GM12878 (cell line): ENCODE data around the gene NKD2. TPM values are rescaled to one million over a fixed set of nuclear protein-coding genes. Genes with fewer than 3 reads are reported as not detected.

ENCODE experiments used
- ATAC-seq: fragments of 200-7000 bp; cut with Tn5 transposase; 3 replicates; pipeline ENCODE4 v1.9.1; 2020; ENCODE audit warnings: mild to moderate bottlenecking, moderate library complexity
- BruUV-seq: library from RNA; stranded (reverse); fragments of 400-500 nt; replicated peaks from 2 replicates; lab custom pipeline; 2021; lab: Mats Ljungman, UMichigan
- CTCF ChIA-PET: fragments of 300-600 bp; sonication (Branson Sonifier 250); formaldehyde crosslinking; extraction: SDS; loops from one replicate; lab custom pipeline; 2021; ENCODE audit warnings: inconsistent platforms; lab: Yijun Ruan, JAX
- POLR2A ChIA-PET: fragments of 350-600 bp; formaldehyde crosslinking; extraction: SDS; loops from one replicate; lab custom pipeline; 2021; ENCODE audit warnings: inconsistent platforms; lab: Charles Lee
- RAD21 ChIA-PET: fragments of 300-600 bp; sonication (Branson Sonifier 250); formaldehyde crosslinking; loops from one replicate; lab custom pipeline; 2023; ENCODE audit warnings: antibody characterized with exemption; ENCODE audit not compliant: unreplicated experiment; lab: Charles Lee
- SMC1A ChIA-PET: fragments of 300-600 bp; sonication (Branson Sonifier 250); formaldehyde crosslinking; loops from one replicate; lab custom pipeline; 2023; ENCODE audit not compliant: unreplicated experiment, uncharacterized antibody; lab: Charles Lee
- DNase-seq: peaks from one replicate; pipeline ENCODE4 v3.0.0-alpha.2; 2011; ENCODE audit warnings: low read depth, low spot score
- FAIRE-seq: peaks from 3 replicates; lab custom pipeline; 2011; peaks lifted over from hg19 to GRCh38; lab: Jason Lieb, UNC
- H2AFZ ChIP-seq: 2 replicates; pipeline ENCODE4 v1.6.0; 2011; ENCODE audit warnings: low read depth, low read length, control low read depth; ENCODE audit not compliant: control insufficient read depth
- H3K27ac ChIP-seq: 2 replicates; pipeline ENCODE4 v1.5.1; 2011; ENCODE audit warnings: control low read depth; ENCODE audit not compliant: control insufficient read depth, insufficient read depth
- H3K27me3 ChIP-seq, 2 experiments: replicated peaks in 1 of 2; 2 replicates each; pipeline versions ENCODE4 v1.6.0 to v1.6.1; 2011; ENCODE audit warnings: low read length in 1 of 2; ENCODE audit not compliant: control insufficient read depth in 2 of 2, insufficient read depth in 2 of 2
- H3K36me3 ChIP-seq, 2 experiments: 2 replicates each; pipeline ENCODE4 v1.5.1; 2011; ENCODE audit warnings: low read length in 1 of 2; ENCODE audit not compliant: control insufficient read depth in 2 of 2, insufficient read depth in 2 of 2
- H3K4me1 ChIP-seq: 2 replicates; pipeline ENCODE4 v1.6.1; 2011; ENCODE audit warnings: mild to moderate bottlenecking, low read length, moderate library complexity, mixed read lengths; ENCODE audit not compliant: control insufficient read depth, insufficient read depth
- H3K4me2 ChIP-seq: 2 replicates; pipeline ENCODE4 v1.6.0; 2011; ENCODE audit warnings: control low read depth; ENCODE audit not compliant: control insufficient read depth, insufficient read depth
- H3K4me3 ChIP-seq: fragments of 200-600 bp; sonication (generic); 2 replicates; pipeline ENCODE4 v1.5.1; 2016
- H3K79me2 ChIP-seq: 2 replicates; pipeline ENCODE4 v1.6.0; 2011; ENCODE audit warnings: low read length; ENCODE audit not compliant: control insufficient read depth, insufficient read depth
- H3K9ac ChIP-seq: 2 replicates; pipeline ENCODE4 v1.8.0; 2011; ENCODE audit warnings: low read length, control low read depth, mixed read lengths; ENCODE audit not compliant: control insufficient read depth, insufficient read depth
- H3K9me3 ChIP-seq: replicated peaks from 3 replicates; pipeline ENCODE4 v1.5.1; 2011; ENCODE audit warnings: mild to moderate bottlenecking, low read length; ENCODE audit not compliant: control insufficient read depth, insufficient read depth
- H4K20me1 ChIP-seq: 2 replicates; pipeline ENCODE4 v1.6.0; 2011; ENCODE audit not compliant: control insufficient read depth, insufficient read depth
- CREM ChIP-seq: IDR thresholded peaks from 2 replicates; pipeline ENCODE4 v1.6.1; 2014; ENCODE audit warnings: antibody characterized with exemption, low read depth
- FOXM1 ChIP-seq: IDR thresholded peaks from 2 replicates; pipeline ENCODE4 v1.6.1; 2012; ENCODE audit warnings: low read depth, mild to moderate bottlenecking, inconsistent platforms, low read length, moderate library complexity
- KDM1A ChIP-seq: fragments of 200-600 bp; sonication (generic); IDR thresholded peaks from 2 replicates; pipeline ENCODE4 v1.6.1; 2016; ENCODE audit warnings: borderline replicate concordance
- LARP7 ChIP-seq: fragments of 450-650 bp; IDR thresholded peaks from 2 replicates; pipeline ENCODE4 v1.6.1; 2017; ENCODE audit warnings: mild to moderate bottlenecking
- MYB ChIP-seq: fragments of 150-350 bp; IDR thresholded peaks from 2 replicates; pipeline ENCODE4 v1.6.1; 2014; ENCODE audit warnings: mild to moderate bottlenecking, low read depth, low read length, borderline replicate concordance
- MYC ChIP-seq: IDR thresholded peaks from 2 replicates; pipeline ENCODE4 v1.6.1; 2011; ENCODE audit warnings: mild to moderate bottlenecking, low read length, moderate library complexity, inconsistent platforms; ENCODE audit not compliant: insufficient read depth, insufficient replicate concordance, insufficient read length, severe bottlenecking
- POLR2A ChIP-seq: IDR thresholded peaks from 2 replicates; pipeline ENCODE4 v1.6.1; 2011; ENCODE audit warnings: low read depth, mild to moderate bottlenecking, low read length
- SUZ12 ChIP-seq: fragments of 200-600 bp; sonication (generic); IDR thresholded peaks from one replicate; pipeline ENCODE4 v1.6.1; 2018; ENCODE audit warnings: antibody characterized with exemption, mild to moderate bottlenecking; ENCODE audit not compliant: unreplicated experiment
- WGBS: methylation state at CpG from one replicate; pipeline ENCODE4 v1.1.6; 2016; ENCODE audit warnings: low lambda C conversion rate; ENCODE audit not compliant: insufficient replicate concordance, insufficient coverage; ENCODE audit errors: missing lambda C conversion rate; 5-methylcytosine and 5-hydroxymethylcytosine counted together
- in situ Hi-C: fragments of 300-500 bp; cut with MboI; formaldehyde crosslinking; loops from 9 replicates; pipeline ENCODE4 v1.14.3; 2018; ENCODE audit warnings: mixed read lengths
- intact Hi-C: fragments of 100-400 bp; cut with micrococcal nuclease; formaldehyde crosslinking; loops from one replicate; pipeline ENCODE4 v1.14.2; 2022; ENCODE audit not compliant: unreplicated experiment
- polyA plus RNA-seq, 11 experiments: library from polyadenylated mRNA; depleted of rRNA in 4 of 11; unstranded in 6 of 11; stranded (reverse) in 5 of 11; fragments of >200 nt; fragmentation: Nextera tagmentation in 4 of 11; fragmentation: Illumina TruSeq in 1 of 11; extraction: Ambion mirVana in 4 of 11; extraction: Trizol in 1 of 11; gene quantifications; 1 replicate in 1 of 11; 2 replicates in 10 of 11; pipeline versions ENCODE4 v1.2.1 to v1.2.3, GENCODE V29; 2011 to 2016; ENCODE audit warnings: inconsistent platforms in 2 of 11, missing spikeins in 2 of 11, low read depth in 1 of 11
- total RNA-seq, 4 experiments: library from RNA; depleted of rRNA in 3 of 4; stranded (reverse); fragments of >200 nt in 3 of 4; fragmentation: Illumina TruSeq in 1 of 4; extraction: Trizol in 1 of 4; gene quantifications; 2 replicates each; pipeline versions ENCODE4 v1.2.1 to v1.2.3, GENCODE V29; 2013 to 2021
- TF ChIP-seq, protein P1 (sequence below): fragments of 450-650 bp; IDR thresholded peaks from 2 replicates; pipeline ENCODE4 v1.6.1; 2017; ENCODE audit warnings: mild to moderate bottlenecking, low read depth, inconsistent platforms; ENCODE audit not compliant: poor library complexity, severe bottlenecking

NKD2 gene
- total and polyA plus RNA-seq, 10 of the 15 experiments (the other 5 are each of a cell fraction or from before 2014, with no cell fraction given), result 0.20 to 0.83 (median 0.26) TPM; not detected in 7

DNA sequence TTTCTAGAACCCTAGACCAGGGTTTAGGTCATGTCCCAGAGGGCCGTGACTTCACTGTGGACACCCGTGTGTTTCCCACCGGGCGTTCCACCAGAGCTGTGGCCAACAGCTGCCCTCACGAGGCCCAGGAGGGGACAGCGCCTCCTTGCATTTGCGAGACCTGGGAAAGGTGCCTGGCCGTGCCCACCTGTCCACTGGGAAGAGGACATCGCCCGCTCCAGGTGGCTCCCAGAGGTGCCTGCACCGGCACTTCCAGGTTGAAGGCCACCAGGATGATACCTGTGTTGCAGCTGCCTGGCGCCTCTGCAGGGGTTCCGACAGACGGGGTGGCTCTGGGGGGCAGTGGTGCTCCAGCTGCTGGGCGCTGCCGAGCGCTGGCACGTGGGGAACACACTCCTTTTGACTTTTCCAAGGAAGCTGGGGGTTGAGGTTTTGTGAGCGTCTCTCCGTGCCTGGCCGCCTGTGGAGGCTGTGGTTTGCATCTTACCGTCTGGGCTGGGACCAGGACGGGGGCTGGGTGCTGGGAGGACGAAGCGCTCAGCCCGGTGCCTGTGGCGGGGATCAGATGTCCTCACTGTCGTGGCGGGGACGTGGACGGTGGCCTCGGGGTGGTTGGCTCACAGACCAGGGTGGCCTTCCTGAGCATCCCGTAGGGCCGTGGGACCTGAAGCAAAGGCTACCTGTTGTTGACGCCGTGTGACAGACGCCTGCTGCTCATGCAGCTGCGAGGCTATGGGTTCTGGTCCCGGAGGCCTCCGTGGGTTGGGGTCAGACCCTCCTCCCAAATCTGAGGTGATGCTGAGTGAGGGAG is 19.2 kb downstream of the NKD2 start:
- Histone ChIP-seq H3K4me2 (no peak overlapping the region), H3K27ac (no peak overlapping the region), H3K79me2 (no peaks in the 10 kb centered on the region), H2AFZ (no peak overlapping the region), H3K36me3 (no peaks in the 10 kb centered on the region), H3K4me1 (no peaks in the 10 kb centered on the region), H3K27me3 (no peaks in the 10 kb centered on the region), H3K9me3 (no peaks in the 10 kb centered on the region), H3K9ac (no peak overlapping the region), H4K20me1 (no peaks in the 10 kb centered on the region), H3K4me3 (no peak overlapping the region)
- in situ Hi-C loops (no loop called here), intact Hi-C loops (no loop called here)
- ChIA-PET CTCF (interaction anchor here (0.9 kb wide), 1 partner anchor 106 kb away, joined by 3 read pairs; no protein-coding TSS in a partner anchor), SMC1A (no interaction called here), POLR2A (no interaction called here), RAD21 (interaction anchor here (1.2 kb wide), 1 partner anchor 106 kb away, joined by 3 read pairs; no protein-coding TSS in a partner anchor)
- no TSS peak for BruUV-seq
- no peak for DNase-seq
- 59% methylated on average over 40 of the region's 40 CpGs for WGBS
- TF ChIP-seq CREM, result no peak
- TF ChIP-seq KDM1A, result no peak
- no peak for TF ChIP-seq MYC
- TF ChIP-seq FOXM1, result no peak
- TF ChIP-seq, protein P1, sequence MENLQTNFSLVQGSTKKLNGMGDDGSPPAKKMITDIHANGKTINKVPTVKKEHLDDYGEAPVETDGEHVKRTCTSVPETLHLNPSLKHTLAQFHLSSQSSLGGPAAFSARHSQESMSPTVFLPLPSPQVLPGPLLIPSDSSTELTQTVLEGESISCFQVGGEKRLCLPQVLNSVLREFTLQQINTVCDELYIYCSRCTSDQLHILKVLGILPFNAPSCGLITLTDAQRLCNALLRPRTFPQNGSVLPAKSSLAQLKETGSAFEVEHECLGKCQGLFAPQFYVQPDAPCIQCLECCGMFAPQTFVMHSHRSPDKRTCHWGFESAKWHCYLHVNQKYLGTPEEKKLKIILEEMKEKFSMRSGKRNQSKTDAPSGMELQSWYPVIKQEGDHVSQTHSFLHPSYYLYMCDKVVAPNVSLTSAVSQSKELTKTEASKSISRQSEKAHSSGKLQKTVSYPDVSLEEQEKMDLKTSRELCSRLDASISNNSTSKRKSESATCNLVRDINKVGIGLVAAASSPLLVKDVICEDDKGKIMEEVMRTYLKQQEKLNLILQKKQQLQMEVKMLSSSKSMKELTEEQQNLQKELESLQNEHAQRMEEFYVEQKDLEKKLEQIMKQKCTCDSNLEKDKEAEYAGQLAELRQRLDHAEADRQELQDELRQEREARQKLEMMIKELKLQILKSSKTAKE, result no peak
- no peak for TF ChIP-seq MYB
- TF ChIP-seq POLR2A, result no peak
- no peak for TF ChIP-seq SUZ12
- TF ChIP-seq LARP7, result no peak
- ATAC-seq, result no peak
- no peak for FAIRE-seq
